ENCODE measurements around the gene RARRES2.

GRCh38 chr7:150375662-150376521 lies 34.5 kb upstream of the RARRES2 start:
- TF ChIP-seq, protein P1, sequence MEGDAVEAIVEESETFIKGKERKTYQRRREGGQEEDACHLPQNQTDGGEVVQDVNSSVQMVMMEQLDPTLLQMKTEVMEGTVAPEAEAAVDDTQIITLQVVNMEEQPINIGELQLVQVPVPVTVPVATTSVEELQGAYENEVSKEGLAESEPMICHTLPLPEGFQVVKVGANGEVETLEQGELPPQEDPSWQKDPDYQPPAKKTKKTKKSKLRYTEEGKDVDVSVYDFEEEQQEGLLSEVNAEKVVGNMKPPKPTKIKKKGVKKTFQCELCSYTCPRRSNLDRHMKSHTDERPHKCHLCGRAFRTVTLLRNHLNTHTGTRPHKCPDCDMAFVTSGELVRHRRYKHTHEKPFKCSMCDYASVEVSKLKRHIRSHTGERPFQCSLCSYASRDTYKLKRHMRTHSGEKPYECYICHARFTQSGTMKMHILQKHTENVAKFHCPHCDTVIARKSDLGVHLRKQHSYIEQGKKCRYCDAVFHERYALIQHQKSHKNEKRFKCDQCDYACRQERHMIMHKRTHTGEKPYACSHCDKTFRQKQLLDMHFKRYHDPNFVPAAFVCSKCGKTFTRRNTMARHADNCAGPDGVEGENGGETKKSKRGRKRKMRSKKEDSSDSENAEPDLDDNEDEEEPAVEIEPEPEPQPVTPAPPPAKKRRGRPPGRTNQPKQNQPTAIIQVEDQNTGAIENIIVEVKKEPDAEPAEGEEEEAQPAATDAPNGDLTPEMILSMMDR (optimal IDR thresholded peaks at IDR 0.05 in 1 of 3, IDR thresholded peaks at IDR 0.05 in 1 of 3, conservative IDR thresholded peaks at IDR 0.05 in 1 of 3; ENCODE audit: extremely low read depth in 1 of 3, insufficient read depth in 2 of 3, low read length in 3 of 3), result no peak
- TF ChIP-seq EZH2 (IDR thresholded peaks at IDR 0.05; ENCODE audit: low read length), result no peak
